HG02763 (cell line): ENCODE data around the gene NCBP1.

ENCODE experiments used
- ATAC-seq: cut with Tn5 transposase; IDR thresholded peaks from one replicate; pipeline ENCODE4 v1.9.1; 2021; ENCODE audit warnings: mild to moderate bottlenecking, moderate library complexity; ENCODE audit not compliant: unreplicated experiment

The NCBP1 gene

DNA sequence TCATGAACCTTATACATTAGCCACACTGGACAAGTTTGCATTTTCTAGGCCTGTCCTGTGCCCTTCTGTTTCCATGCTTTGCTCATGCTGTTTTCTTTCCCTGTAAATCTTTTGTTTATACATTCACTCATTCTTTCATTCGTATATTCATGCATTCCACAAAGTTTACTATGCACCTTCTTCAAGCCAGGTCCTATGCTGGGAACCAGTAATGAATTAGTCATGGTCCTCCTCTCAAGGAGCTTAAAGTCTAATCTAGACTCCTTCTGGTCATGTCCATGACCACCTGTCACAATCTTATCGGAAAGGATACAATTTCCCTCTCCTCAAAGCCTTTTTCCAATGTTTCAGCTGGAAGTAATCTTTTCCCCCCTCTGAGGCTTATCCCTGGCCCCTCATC, 72.6 kb downstream of the NCBP1 start:
- no peak for ATAC-seq

- no peak for ATAC-seq
Measured at GRCh38 chr9:97710356-97711222, 77.0 kb downstream of the NCBP1 start.

DNA sequence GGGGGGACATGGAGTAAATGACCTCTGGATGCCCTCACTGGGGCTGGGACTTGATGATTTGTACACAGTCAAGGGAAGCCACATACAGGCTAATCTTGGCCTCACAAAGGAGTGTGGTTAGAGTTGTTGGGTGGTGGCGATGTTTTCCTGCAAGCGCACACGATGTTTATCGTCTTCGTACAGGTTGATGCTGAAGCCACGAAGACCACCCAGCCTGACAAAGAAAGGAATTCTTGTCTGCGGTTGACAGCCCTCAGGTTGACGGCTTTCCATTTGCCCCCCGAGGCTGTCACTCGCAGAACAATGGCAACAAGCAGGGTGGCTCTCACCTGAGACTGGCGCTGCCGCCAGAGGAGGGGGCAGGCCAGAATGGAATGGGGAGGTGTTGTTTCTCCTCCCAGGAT, 77.6 kb downstream of the NCBP1 start:
- no peak for ATAC-seq

- ATAC-seq, result no peak
Measured at GRCh38 chr9:97714435-97714834, 80.8 kb downstream of the NCBP1 start.

DNA sequence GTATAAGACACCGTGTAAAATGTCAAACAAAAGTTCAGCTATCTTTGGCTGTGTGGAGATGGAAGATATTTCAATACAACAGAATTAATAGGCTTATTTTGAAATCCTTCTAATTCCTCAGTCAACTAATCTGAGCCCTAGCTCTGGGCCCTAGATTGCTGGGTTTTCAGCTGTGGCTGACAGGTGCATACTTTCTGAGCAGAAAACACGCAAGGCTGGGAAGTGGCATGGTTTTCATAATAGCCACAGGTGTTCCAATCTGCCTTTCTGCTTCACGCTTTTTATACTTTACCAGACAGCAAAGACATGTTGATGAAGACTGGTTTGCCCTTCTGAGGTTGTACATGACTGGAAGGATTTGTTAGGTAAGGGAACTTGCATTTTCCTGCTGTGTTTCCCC, 84.2 kb downstream of the NCBP1 start:
- no peak for ATAC-seq

DNA sequence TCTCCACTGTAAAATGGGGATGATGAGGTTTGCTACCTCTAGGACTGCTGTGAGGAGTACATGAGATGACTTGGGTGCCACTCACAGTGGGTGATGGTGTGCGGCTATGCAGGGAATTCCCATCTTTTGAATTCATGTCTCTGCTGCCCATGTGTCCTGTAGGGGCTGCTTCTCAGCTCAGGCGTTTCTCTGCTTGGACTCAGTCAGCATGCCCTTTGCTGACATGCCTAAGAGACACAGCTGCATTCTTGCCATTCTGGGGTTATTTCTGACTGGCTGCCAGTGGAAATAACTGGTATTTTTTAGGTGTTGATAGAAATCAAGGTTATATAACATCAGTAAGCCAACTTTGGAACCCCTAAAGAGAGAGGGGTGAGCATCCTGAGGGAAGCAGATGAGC, 87.8 kb downstream of the NCBP1 start:
- ATAC-seq, result no peak

- no peak for ATAC-seq
Measured at GRCh38 chr9:97722331-97722730, 88.7 kb downstream of the NCBP1 start.
